ENCODE measurements around the gene HNRNPLL. TPM values are rescaled to one million over a fixed set of nuclear protein-coding genes. Genes with fewer than 3 reads are reported as not detected.

Gene HNRNPLL
- polyA plus RNA-seq, 1 of the 3 experiments (the other 2 are of a cell fraction) = 24.4 TPM

GRCh38 chr2:38535744-38536506 lies 66.8 kb downstream of the HNRNPLL start:
- H4K20me1 ChIP-seq (ENCODE audit: insufficient read depth) = no peaks in the 10 kb centered on the region
- no peaks in the 10 kb centered on the region for H3K27me3 ChIP-seq (ENCODE audit: insufficient read depth)
- ChIA-PET CTCF (interaction anchor here (0.6 to 5.5 kb wide), 62 partner anchors 8 to 1328 kb away, joined by 3 to 47 read pairs (median 4); partner anchors contain the start of gene HNRNPLL), POLR2A (interaction anchor here (0.6 kb wide), 1 partner anchor 243 kb away, joined by 3 read pairs; no protein-coding TSS in a partner anchor)
- WGBS (ENCODE audit: low lambda C conversion rate) = 23% methylated on average over 51 of the region's 53 CpGs
- H3K4me1 ChIP-seq (ENCODE audit: control insufficient read depth in 1 of 2, insufficient read depth in 2 of 2, low read depth in 1 of 2, low read length in 1 of 2) = peaks cover 0 to 3% of the 10 kb centered on the region in 2 experiments; a peak in 1 of 4 replicates
- peak; percentile 97 for DNase-seq
- peak overlapping the region; percentile 57 to 89 for H3K4me3 ChIP-seq (ENCODE audit: low read depth in 2 of 2, low read length in 1 of 2)
- H3K79me2 ChIP-seq (ENCODE audit: insufficient read depth) = no peaks in the 10 kb centered on the region
- H3K36me3 ChIP-seq (replicated peaks in 1 of 2; ENCODE audit: control insufficient read depth in 1 of 2, insufficient read depth in 2 of 2, low read length in 1 of 2) = no peaks in the 10 kb centered on the region
- H3K9ac ChIP-seq = peak overlapping the region; percentile 24; the same call in 1 of the 2 replicates
- TF ChIP-seq GABPA (IDR thresholded peaks at IDR 0.05; ENCODE audit: low read depth) (no peak), MXI1 (IDR thresholded peaks at IDR 0.05; ENCODE audit: low read depth, low read length) (peak; percentile 15; the same call in 1 of the 2 replicates), CHD2 (IDR thresholded peaks at IDR 0.05; ENCODE audit: low read length, partially characterized antibody) (peak; percentile 31), CTCF (IDR thresholded peaks at IDR 0.05) (peak; percentile 93), TAF1 (IDR thresholded peaks at IDR 0.05; ENCODE audit: borderline replicate concordance, low read depth, low read length) (no peak; the same call in 1 of the 2 replicates), GATA2 (CRISPR knock-in tag; IDR thresholded peaks at IDR 0.05) (no peak), USF1 (IDR thresholded peaks at IDR 0.05; ENCODE audit: borderline replicate concordance, low read depth) (0 out of 2 replicates have a peak, but pooled peaks have one; percentile 14), ELF1 (IDR thresholded peaks at IDR 0.05) (no peak), EZH2phosphoT487 (IDR thresholded peaks at IDR 0.05; ENCODE audit: borderline replicate concordance, low read depth) (no peak), MEF2A (IDR thresholded peaks at IDR 0.05; ENCODE audit: borderline replicate concordance, low read depth) (no peak), JUND (IDR thresholded peaks at IDR 0.05) (no peak), TCF12 (IDR thresholded peaks at IDR 0.05) (no peak), NRF1 (IDR thresholded peaks at IDR 0.05; ENCODE audit: low read depth, low read length) (no peak), MAX (IDR thresholded peaks at IDR 0.05; ENCODE audit: low read depth) (0 out of 2 replicates have a peak, but pooled peaks have one; percentile 42), USF2 (IDR thresholded peaks at IDR 0.05; ENCODE audit: borderline replicate concordance, low read depth, low read length) (no peak), RFX5 (IDR thresholded peaks at IDR 0.05; ENCODE audit: low read length) (no peak), TEAD4 (IDR thresholded peaks at IDR 0.05; ENCODE audit: borderline replicate concordance, insufficient read depth) (no peak), SMC3 (IDR thresholded peaks at IDR 0.05; ENCODE audit: low read depth, low read length) (peak; percentile 92), FOXM1 (IDR thresholded peaks at IDR 0.05; ENCODE audit: low read depth) (peak; percentile 23; the same call in 1 of the 2 replicates), RAD21 (IDR thresholded peaks at IDR 0.05; ENCODE audit: low read length) (peak; percentile 84), IRF3 (IDR thresholded peaks at IDR 0.05; ENCODE audit: low read depth, low read length) (no peak), FOXJ3 (CRISPR knock-in tag; IDR thresholded peaks at IDR 0.05) (no peak)
- H3K4me2 ChIP-seq = peak overlapping the region; percentile 90
- H3K9me3 ChIP-seq = no peaks in the 10 kb centered on the region
- peaks cover 13% of the 10 kb centered on the region for H3F3A ChIP-seq (replicated peaks; ENCODE audit: insufficient read depth)
- H2AFZ ChIP-seq (ENCODE audit: low read depth) = peak overlapping the region; percentile 86
- no peak overlapping the region for H3K27ac ChIP-seq (ENCODE audit: low read depth in 2 of 2, low read length in 1 of 2)
- no peaks in the 10 kb centered on the region for H3K9me2 ChIP-seq

Measured in SK-N-SH (cell line).